ENCODE measurements around the gene KRT26.

DNA sequence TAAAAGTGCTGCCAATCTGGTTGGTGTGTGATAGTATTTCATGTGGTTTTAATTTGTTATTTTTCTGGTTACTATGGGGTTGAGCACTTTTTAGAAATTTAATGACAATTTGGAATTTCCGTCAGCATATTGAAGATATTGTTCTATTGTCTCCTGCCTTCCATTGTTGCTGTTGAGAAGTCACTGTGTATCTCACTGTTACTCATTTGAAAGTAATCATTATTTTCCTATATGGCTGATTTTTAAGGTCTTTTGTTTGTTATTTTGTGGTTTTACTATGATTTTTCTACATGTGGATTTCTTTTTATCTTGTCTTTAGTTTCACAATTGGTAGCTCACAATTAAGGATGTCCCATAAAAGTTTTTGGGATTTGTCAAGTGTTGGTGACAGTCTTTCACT, 8.2 kb downstream of the KRT26 start:
- TF ChIP-seq POLR2AphosphoS5 (IDR thresholded peaks at IDR 0.05), result no peak
- TF ChIP-seq, protein P1, sequence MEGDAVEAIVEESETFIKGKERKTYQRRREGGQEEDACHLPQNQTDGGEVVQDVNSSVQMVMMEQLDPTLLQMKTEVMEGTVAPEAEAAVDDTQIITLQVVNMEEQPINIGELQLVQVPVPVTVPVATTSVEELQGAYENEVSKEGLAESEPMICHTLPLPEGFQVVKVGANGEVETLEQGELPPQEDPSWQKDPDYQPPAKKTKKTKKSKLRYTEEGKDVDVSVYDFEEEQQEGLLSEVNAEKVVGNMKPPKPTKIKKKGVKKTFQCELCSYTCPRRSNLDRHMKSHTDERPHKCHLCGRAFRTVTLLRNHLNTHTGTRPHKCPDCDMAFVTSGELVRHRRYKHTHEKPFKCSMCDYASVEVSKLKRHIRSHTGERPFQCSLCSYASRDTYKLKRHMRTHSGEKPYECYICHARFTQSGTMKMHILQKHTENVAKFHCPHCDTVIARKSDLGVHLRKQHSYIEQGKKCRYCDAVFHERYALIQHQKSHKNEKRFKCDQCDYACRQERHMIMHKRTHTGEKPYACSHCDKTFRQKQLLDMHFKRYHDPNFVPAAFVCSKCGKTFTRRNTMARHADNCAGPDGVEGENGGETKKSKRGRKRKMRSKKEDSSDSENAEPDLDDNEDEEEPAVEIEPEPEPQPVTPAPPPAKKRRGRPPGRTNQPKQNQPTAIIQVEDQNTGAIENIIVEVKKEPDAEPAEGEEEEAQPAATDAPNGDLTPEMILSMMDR (IDR thresholded peaks at IDR 0.05 in 8 of 11, conservative IDR thresholded peaks at IDR 0.05 in 3 of 11), result no peak

Data from spleen (tissue), 7 donors.